Activated CD8-positive, alpha-beta memory T cell treated with anti-CD3 and anti-CD28 coated beads for 36 hours (primary cell): Measurements from ENCODE around the gene NRCAM. TPM values are rescaled to one million over a fixed set of nuclear protein-coding genes. Genes with fewer than 3 reads are reported as not detected.

Source experiments
- CTCF ChIA-PET: fragments of 350-600 bp; sonication (Branson Sonifier 250); formaldehyde crosslinking; loops from one replicate; lab custom pipeline; 2021; ENCODE audit warnings: antibody characterized with exemption; lab: Charles Lee
- POLR2A ChIA-PET: fragments of 350-600 bp; sonication (Branson Sonifier 250); formaldehyde crosslinking; loops from one replicate; lab custom pipeline; 2021; ENCODE audit warnings: antibody characterized with exemption; lab: Charles Lee
- total RNA-seq, 2 experiments: library from RNA; stranded (reverse); gene quantifications; one replicate each; pipeline ENCODE4 v1.2.3, GENCODE V29; 2021

The NRCAM gene
- total RNA-seq, 2 experiments from 2014 or later: 0.21 to 0.34 TPM

GRCh38 chr7:108434010-108434409, 22.2 kb downstream of the NRCAM start:
- POLR2A ChIA-PET: no interaction called here
- CTCF ChIA-PET: no interaction called here

DNA sequence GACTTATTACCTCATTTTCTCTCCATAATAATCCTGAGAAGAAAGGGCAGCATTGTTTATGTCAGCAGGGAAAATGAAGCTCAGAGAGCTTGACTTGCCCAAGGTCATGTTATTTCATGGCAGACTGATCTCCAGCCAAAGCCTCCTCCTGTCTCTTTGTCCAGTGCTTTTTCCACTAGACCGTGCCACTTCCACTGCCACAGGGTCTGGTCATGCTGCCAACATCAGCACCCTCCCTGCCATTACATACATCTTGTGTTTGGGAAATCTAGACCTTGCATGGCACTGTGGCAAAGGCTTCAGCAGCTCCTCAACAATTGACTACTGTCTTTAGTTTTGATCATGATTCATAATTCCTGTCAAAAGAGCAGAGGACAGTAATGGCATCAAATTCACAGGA, 25.1 kb downstream of the NRCAM start:
- ChIA-PET POLR2A (no interaction called here), CTCF (interaction anchor here (0.6 kb wide), 1 partner anchor 9 kb away, joined by 3 read pairs; no protein-coding TSS in a partner anchor)

GRCh38 chr7:108430664-108431063, 25.6 kb downstream of the NRCAM start:
- CTCF ChIA-PET: no interaction called here
- POLR2A ChIA-PET: no interaction called here

- ChIA-PET POLR2A (no interaction called here), CTCF (no interaction called here)
Measured at GRCh38 chr7:108427766-108428165, 28.5 kb downstream of the NRCAM start.

GRCh38 chr7:108425714-108426275, 30.4 kb downstream of the NRCAM start:
- POLR2A ChIA-PET: no interaction called here
- CTCF ChIA-PET: no interaction called here

- ChIA-PET POLR2A (no interaction called here), CTCF (no interaction called here)
Measured at GRCh38 chr7:108424013-108424412, 32.2 kb downstream of the NRCAM start.

DNA sequence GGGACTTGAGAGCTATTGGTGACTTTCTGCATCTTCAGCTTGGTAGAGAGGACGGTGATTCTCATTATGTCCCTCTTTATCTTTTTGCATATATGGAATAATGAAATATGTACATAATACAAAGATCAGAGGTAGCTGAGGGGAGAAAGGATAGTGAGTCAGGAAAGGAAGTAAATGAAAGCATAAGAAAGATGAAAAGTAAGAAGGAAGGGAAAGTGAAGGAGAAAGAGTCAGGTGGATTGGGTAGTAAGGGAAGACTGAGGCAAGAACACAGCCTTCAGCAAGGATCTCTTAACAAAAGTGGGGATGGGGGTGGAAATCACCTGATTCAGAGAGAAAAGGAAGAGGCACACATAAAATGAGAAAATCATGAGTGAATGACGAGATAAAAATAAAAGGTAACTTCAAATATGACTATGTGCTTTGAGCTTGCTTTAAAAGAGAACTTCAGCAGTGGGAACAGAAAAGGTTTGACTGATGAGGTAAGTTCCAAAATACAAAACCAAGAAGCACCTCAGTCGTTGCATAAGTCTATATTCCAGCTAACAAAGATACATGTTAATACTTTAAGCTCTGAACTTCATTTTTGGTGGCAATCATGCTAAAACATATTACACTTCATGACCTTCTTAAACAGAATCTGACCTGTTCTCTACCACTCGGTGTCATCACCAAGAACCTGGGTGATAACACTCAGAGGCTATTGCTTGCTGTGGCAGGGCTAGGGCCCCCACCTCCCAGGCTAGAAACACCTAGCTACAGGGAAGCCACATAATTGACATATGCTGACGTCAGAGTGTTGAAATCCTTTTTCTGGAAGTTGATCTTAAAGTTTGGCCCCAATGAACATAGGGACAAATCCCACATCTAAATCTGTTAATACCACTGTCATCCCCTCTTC, 32.9 kb downstream of the NRCAM start:
- POLR2A ChIA-PET: no interaction called here
- CTCF ChIA-PET: no interaction called here

- ChIA-PET POLR2A (no interaction called here), CTCF (no interaction called here)
Measured at GRCh38 chr7:108421720-108422331, 34.4 kb downstream of the NRCAM start.

- ChIA-PET CTCF (no interaction called here), POLR2A (no interaction called here)
Measured at GRCh38 chr7:108419961-108420908, 36.0 kb downstream of the NRCAM start.

DNA sequence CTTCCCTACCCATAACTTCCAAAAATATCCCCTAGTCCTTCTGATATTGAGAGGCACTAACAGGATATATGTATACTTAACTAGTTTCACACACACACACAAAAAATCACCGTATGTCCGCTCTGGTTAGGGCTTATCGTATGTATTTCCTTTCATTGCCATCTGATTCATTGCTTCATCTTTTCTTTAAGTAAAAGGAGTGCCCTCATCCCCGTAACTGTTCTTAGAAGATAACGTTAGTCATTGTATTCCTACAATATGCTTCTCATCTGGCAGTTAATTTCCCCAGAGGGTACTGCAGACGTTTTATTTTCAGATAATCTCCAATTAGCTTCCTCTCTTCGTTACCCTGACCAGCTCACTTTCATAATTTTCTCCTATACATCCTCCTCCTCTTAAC, 37.3 kb downstream of the NRCAM start:
- CTCF ChIA-PET: no interaction called here
- POLR2A ChIA-PET: no interaction called here

- ChIA-PET CTCF (no interaction called here), POLR2A (no interaction called here)
Measured at GRCh38 chr7:108417926-108418325, 38.3 kb downstream of the NRCAM start.

DNA sequence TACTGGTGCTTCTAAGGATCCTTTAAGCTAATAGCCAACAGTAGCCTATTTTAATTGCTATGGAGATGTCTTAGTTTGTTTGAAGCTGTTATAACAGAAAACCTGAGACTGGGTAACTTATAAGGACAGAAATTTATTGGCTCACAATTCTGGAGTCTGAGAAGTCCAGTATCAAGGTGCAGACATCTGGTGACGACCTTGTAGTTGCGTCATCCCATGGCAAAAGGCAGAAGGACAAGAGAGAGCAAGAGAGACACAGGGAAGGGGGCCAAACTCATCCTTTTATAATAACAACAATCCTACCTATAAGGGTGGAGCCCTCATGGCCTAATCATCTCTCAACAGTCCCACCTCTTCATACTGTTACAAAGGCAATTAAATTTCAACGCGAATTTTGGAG, 39.1 kb downstream of the NRCAM start:
- POLR2A ChIA-PET: no interaction called here
- CTCF ChIA-PET: no interaction called here

GRCh38 chr7:108415821-108416536, 40.3 kb downstream of the NRCAM start:
- CTCF ChIA-PET: no interaction called here
- POLR2A ChIA-PET: no interaction called here

GRCh38 chr7:108415084-108415483, 41.2 kb downstream of the NRCAM start:
- ChIA-PET POLR2A (no interaction called here), CTCF (no interaction called here)

DNA sequence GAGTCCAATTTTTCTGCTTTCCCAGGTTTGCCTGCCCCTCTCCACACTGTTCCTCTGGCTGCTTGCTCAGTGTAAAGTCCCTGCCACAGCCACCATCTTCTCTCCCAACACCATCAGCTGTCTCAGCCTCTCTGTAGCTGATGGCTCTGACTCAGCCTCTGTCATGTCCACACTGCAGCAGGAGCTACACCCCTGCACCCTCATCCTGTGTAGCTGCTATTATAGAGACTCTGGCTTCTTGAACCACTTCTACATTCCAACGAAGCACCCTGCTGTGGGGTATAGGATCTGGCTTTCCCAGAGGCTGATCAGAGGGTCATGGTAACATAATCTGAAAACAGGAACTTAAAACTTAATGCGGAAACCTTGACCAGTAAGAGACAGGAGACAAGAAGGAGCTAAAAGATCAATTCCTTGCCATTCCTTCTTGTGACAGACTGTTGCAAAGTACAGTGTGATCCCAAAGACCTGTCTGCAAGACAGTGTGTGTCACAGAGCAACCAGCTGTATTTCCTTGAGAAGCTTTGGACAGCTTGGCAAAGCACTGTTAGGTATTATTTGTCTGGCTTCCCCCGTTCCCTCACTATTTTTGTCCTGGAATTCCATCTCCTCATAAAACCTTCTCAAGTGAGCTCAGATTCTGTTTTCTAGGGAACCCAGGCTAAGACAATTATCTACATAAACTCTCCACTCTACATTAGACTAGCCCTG, 42.3 kb downstream of the NRCAM start:
- CTCF ChIA-PET: interaction anchor here (0.6 kb wide), 1 partner anchor 120 kb away, joined by 3 read pairs; no protein-coding TSS in a partner anchor

GRCh38 chr7:108413337-108413736, 42.9 kb downstream of the NRCAM start:
- CTCF ChIA-PET: no interaction called here
- POLR2A ChIA-PET: no interaction called here

More for the DNA sequence above, 42.3 kb downstream of the NRCAM start:
- POLR2A ChIA-PET: no interaction called here

DNA sequence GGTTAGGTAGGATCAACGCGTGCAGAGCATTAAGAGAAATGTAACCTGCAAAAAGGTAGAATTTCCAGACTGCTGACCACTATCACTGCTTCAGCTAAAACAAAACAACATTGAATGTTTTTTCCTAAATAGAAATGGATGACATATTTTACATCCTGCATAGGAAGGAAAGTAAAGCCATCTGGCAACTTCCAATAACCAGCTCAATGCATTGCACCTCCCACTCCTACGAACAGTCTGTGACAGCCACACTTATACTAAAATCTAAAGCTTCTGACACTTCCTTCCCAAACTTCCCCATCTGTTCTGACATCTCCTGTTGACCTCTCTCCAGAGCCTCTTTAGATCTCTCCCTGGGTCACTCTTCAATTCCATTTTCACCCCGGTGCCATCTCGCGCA, 47.1 kb downstream of the NRCAM start:
- CTCF ChIA-PET: no interaction called here
- POLR2A ChIA-PET: no interaction called here

DNA sequence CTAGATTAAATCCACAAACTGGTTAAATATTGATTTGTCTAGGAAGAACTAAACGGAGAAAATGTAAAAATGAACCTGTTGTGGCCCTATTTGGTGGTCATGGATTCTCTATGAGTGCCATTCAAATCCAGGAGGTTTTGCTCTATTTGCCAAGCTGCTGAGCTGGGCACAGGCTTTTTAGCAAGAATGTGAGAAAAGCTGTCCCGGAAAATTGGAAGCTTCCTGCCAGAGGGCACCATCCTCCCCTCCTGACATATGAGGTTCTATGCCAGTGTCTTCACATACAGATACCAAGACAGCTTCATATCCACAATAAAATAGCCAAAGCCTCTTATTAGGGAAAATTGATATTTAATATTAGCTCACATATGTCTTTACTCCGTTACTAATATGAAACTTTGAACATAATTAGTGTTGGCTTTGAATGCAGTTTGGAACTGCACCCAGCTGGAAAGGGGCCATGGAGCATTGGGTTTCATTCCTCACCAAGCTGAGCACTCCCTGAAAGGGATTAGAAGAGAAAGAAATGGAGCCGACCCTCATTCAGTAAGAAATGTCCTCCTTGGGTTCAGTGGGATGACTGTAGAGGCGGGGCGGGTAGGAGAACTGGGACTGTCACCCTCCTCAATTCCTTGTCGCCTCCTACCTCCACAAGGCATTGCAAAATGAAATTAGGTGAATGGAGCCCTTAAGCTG, 47.8 kb downstream of the NRCAM start:
- CTCF ChIA-PET: no interaction called here
- POLR2A ChIA-PET: no interaction called here
